NCI-H2029 treated with DMSO at 0.1 percent for 48 hours (cell line): ENCODE measurements around the gene PRELID2.
"Not testable (repeated sequence)": the region's sequence is repeated elsewhere in the genome, so short reads cannot be mapped to it uniquely, and the experiment has no call there.

Experiments used
- DNase-seq: peaks from one replicate; lab custom pipeline; 2025; lab: John Stamatoyannopoulos, UW

Gene PRELID2

DNA sequence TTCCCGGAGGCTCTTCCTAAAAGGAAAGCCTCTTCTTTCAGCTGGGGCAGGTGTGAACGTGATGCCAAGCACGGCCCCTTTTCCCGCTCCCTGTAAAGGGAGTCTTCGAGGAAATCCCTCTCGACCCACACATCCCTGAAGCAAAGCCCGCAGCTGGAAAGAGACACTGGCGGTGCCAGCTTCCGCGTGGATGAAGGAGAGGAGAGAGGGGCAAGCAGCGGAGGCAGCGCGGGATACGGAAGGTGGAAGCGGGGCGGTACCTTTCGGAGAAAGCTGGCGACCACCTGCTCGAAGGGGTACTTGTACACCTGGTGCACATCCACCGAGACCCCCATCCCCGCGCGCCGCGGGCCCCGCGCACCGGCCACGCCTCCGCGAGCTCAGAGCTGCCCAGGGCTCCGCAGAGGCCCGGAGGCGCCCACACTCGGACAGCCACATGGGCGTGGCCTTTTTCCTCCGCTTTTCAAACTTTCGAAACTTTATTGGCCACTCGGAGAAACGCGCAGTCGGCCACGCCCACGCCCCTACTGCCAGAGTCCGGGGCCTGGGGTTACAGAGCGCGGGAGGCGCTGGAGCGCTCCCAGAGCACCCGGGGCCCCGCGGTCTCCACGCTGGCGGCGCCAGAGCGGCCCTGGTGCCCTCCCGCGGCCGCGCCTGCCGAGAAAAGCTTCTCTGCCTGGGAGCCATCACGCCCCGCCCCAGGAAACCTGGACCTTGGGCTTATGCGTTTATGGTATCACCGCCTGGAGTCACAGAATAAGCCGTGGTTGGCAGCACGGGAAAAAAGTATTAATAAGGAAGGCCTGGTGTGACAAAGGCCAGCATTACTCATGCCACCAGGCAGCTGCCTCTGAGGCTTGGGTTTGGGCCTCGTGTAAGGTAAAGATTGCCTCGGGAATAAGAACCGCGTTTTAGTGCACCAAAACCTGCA lies at the start of gene PRELID2:
PRELID2 (minus strand) TSS at position 426 of the 931 bp plus-strand sequence; CDS start at position 335, 91 bp downstream.
- peak; percentile 29 for DNase-seq

DNA sequence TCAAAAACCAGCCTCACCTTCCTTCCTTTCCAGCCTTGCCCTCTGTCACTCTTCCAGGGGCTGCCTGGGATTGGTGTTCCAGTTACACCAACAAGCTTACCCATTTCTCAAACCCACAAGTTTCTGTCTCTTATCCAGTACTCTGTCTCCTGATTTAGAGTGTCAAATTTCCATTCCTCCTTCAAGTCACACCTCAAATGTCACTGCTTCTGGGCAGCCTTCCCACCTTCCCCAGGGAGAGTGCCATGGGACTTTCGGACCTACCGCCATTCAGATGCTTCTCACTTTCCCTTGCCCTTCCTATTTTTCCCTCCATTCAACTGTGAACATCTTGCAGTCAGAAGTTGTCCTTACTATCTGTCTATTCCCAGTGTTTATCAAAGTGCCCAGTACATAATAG lies 39.6 kb upstream of the PRELID2 start:
- DNase-seq = no peak

DNA sequence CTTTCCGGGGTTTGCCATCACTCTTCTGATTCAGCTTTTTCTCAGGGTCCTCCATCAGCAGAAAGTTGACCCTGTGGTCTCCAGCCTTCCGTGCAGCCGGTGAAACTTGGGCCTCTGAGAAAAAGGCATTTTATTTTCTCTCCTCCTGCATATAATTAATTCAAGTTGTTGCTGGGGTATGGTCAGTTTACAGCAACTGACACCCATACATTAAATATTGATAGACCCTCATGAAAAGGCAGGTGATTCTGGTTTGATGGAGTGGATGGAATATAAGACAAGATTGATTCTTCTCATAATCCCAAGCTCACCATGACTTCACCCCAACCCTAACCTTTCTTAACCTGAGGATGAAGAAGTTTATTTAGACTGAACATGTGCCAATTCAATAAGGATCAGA lies 37.8 kb upstream of the PRELID2 start, which contains the start of gene GRXCR2:
GRXCR2 (minus strand) TSS at position 101 of the 400 bp plus-strand sequence; CDS start at position 55, 46 bp downstream.
- DNase-seq = no peak

DNA sequence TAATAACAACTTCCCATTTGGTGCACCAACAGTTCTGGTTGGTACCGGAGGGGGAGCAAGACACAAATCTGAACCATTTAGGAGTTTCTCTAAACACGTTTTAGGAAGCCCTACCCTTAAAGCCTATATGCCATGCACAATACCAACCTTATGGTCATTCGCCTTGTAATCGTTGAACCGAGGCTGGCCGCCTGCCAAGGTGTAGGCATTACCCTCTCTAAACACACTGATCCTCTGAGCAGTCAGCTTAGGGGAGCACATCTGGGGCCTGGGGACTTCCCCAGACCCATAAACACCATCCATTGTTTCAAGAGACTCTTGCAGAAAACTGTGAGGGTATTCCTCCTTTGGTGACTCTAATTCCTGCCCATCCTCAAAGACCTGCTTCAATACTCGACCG lies 37.3 kb upstream of the PRELID2 start:
- no peak for DNase-seq

DNA sequence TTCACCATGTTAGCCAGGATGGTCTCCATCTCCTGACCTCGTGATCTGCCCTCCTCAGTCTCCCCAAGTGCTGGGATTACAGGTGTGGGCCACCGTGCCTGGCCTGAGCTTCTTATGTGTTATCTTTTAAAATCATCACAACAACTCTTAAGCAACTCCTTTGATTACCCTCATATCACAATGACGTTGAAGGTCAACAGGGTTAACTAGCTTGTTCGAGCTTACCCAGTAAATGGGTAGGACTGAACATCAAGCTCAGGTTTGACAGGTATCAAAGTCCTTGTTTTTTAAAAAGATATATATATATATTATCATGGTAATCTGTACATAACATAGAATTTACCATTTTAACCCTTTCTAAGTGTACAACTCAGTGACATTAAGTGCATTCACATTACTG lies 34.6 kb upstream of the PRELID2 start:
- DNase-seq = no peak

DNA sequence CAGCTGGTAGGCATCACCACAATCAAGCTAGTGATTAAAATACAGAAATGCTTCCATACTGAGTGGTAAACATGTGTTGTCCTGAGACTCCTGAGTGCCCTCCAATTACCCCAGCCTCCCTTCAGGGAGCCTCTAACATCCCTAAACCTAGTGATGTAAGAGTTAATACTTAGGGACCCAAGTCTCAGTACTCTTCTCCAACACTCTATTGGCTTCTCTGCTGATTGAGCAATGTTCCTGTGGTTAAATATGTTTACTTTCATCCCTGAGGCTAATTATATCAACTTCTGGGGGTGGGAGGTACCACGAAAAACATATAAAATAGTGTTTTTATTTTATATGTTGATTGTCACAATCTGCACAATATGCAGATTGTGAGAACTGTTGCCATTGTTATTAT lies 32.7 kb upstream of the PRELID2 start:
- DNase-seq = no peak

DNA sequence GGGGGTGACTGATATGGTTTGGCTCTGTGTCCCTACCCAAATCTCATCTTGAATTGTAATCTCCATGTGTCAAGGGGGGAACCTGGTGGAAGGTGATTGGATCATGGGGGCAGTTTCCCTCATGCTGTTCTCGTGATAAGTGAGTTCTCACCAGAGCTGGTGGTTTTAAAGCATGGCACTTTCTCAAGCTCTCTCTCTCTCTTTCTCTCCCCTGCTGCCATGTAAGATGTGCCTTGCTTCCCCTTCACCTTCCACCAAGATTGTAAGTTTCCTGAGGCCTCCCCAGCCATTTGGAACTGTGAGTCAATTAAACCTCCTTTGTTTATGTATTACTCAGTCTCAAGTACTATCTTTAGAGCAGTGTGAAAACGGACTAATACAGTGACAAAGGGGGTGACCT lies 29.3 kb upstream of the PRELID2 start:
- DNase-seq = not testable (repeated sequence)

DNA sequence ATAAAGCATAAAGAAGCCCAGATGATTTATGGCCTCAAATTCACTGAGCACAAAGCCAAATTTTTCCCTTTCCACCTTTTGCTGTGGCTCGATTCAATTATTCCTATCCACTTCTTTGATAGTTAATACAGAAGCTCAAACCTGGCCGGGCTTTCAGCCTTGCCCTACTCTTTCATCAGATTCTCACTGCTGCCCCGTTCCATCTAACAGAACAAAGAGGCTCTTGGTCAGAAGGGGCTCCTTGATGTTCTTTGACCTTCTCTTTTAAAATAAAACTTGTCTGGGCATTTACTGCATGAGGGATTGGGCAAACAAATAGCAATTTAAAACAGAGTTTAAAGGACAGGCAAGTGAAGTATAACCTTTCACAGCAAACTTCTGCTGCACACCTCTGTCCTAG lies 27.9 kb upstream of the PRELID2 start:
- no peak for DNase-seq

DNA sequence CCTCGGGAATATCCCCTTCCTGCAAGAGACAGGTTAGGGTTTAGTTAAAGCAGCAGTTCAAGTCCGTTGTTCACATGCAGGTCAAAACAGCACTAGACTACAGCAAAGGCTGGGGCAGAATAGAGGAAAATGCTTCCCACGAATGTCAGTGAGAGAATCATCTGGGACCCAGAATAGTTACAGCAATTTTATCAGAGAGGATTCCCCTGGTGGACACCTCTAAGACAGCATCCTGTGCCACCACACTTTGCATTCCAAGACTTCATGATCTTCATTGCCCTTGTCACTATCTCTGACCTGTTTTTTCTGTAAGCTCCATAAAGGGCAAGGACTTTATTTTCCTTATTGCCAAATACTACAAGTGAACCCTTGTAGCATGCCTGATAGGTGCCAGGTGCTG lies 24.8 kb upstream of the PRELID2 start:
- DNase-seq = no peak

DNA sequence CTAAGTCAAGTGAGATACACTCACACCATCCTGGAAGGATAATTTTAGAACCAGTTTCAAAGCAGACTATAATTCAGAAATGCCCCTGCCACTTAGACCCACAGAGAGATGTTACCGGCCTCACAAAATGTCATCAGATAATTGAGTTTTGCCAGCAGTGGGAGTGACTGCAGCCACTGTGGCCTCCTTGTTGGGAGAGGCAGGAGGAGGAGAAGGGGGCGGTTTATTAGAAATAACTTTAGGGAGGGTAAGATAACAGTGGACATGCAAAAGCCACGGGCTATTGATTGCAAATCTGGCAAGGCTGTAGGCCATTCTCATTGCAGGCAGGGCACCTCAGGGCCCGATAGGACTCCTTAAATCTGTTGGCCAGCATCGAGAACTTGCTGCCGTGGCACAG lies 24.3 kb upstream of the PRELID2 start:
- DNase-seq = no peak

DNA sequence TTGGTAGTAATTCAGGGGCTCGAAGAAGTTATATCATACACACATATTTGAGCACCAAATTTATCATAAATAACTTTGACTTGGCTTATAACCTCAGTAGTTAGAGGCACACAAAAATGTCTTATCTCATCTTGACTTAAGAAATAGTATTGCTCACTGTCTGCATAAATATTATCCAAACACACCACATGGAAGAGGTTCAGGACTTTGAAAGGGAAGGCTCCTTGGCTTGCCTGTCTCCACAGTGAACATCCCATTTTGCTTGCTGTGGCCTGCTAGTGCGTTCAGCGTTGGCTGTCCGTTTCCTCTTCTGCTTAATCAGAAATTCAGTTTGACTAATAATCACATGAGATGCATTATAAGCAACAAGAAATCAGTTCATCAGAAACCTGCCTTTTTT lies 23.8 kb upstream of the PRELID2 start:
- no peak for DNase-seq

DNA sequence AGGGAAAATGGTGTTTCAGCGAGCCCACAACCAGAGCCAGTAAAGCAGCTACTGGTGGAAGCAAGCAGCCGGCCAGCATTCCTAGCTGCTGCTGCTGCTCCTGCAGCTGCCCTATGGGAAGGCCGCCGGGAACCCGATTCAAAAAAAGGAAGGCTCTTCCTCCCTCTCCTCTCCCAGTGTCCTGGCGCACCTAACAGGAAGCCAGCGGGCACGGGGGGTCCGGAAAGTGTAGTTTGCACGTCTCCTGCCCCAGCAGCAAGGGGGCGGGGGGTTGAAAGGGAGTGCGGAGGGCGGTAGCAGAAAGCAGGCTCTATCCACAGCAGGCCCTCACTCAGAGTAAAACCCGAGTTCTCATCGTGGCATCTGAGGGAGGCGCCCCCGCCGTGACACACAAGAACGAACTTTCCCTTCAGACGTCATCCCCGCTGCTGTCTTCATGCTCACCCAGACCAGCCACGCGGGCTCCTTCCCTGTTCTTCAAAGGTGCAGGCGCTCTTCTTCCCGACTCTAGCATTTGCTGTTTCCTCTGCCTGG lies 21.2 kb upstream of the PRELID2 start:
- DNase-seq = no peak

DNA sequence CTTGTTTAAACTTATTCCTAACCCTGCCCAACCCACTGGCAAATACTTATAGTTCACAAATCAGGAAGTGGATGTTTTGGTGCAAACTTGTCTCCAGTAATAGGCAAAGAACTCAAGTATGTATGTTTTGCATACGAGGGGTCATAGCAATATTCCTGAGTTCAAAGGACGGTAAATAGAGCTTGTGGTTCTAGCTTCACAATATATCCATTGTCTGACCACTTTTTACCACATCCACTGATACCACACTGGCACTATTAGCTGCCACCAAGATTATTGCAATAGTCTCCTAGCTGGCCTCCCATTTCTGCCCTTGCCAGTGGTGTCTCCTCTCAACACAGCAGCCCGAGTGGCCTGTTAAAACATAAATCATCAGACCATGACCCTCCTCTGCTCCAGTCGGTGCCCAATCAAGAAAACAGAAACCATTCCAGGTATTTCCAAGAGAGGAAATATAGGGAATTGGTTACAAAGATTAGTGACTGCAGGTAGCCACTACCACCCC lies 20.7 kb upstream of the PRELID2 start:
- DNase-seq = no peak

DNA sequence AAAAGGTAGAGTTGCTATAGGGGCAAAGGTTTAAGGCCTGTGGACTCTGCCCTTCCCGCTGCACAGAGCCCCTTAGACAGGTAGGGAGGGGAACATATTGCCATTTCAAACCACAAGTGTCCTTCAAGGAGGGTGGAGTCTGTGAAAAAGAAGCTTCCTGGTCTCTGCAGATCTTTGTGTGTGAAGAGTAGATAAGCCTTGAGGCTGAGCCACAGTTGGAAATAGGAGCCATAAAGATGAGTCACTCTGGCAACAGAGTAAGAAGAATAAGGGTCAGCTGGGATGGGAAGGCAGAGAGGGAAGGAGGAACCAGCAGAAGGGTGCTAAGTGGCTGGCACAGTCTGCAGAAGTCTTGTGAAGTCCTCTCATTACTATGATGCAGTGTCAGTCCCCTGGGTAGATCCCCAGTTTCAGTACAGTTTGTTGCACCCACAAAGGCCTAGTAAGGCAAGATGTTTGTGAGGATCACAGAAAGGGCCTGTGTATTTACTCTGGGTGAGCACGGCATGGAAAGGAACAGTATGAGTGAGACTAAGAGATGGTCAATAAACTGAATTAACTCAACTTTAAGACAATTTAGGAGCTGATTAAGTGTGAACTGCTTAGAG lies 19.6 kb upstream of the PRELID2 start:
- peak; percentile 10 for DNase-seq

DNA sequence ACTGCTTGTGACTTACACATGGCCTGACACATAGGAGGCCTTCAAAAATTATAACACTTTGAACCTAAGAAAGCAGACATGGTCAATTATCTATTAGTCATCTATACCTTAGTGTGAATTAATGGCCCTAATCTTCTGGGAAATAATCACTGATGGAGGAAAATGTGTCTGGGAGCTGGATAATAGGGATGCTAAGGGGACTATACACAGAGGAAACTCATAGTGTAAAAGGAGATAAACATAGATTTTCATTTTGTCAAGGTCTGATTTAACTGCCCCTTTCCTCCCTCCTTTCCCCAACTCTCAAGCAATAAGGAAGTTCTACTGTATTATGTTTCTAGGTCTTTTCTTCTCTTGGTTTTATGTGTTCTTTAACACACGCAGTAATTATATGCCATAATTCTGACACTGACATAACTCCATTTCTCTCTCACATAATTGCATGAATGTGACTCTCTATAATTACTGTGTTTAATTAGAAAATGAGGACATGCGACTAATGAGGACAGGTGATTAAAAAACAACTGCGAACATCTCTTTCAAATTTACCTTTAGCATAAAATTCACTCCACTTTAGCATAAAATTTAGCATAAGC lies 18.7 kb upstream of the PRELID2 start:
- no peak for DNase-seq

DNA sequence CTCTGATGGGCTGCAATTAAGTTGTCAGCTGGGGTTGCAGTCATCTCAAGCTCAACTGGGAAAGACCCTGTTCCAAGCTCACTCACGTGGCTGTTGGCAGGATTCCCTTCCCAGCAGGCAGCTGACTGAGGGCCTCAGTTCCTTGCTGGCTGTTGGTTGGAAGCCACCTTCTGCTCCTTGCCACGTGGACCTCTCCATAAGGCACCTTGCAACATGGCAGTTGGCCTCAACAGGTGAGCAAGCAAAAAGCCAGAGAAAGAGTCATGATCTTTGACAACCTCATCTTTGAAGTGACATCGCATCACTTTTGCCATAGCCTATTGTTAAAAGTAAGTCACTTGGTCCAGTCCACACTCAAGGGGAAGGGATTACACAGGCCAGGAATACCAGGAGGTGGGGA lies 17.8 kb upstream of the PRELID2 start:
- no peak for DNase-seq

DNA sequence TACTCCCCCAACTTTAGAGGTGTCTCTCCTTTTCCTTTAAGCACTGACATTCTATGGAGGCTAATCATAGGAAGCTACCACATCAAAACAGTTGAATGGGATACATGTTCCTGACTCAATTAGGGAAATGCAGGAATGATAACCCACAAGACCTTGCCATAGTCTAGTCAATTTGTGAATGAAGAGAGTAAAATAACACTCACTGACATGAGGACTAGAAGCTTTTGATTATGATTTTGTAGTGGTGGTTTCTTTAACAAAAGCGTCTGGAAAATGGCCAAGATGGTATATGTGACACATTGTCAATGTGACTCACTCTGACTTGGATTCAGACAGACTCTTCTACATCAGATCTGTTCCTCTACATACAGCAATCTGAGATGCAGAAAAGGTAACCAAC lies 13.7 kb upstream of the PRELID2 start:
- DNase-seq = peak; percentile 14

DNA sequence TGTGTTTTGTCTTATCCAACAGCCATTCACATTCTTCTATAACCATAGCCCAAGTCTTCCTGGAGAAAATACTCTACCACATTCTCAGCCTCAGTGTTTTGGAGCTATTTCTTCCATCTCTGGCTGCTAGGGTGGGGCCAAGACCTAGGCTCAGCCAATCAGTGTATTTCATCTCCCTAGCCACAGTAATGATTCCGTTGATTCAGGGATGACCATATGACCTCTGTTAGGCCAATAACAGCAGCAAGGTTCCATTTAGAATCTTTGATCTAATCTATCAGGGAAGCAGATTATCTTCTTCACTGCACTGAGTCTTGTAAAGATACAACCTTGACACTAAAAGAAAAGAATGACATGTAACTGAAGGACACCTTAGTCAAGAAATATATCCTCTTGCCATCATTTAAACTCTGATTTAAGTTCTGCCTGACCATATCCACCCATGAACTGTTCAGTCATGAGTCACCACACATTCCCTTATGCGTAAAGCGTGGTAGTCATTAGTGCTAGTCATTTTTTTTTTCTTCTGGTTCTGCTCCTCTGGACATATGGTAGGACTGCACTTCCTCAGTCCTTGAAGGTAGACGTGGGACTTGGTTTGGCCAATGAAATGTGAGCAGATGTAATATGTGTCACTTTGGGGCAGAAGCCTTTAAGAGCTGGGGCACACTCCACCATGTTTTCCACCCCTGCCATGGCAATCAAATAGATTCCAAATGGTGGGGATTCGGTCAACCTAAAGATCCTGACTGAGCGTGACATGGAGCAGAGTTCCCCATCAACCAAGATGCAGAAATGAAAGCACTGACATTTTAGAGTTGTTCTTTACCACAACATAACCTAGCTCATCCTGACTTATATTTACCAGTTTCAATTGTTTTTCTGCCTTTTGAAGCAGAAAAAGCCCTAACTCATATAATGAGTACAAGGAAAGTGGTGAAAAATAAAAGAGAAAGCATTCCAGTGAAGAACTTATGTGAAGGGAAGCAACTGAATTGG lies 12.7 kb upstream of the PRELID2 start:
- DNase-seq = no peak

DNA sequence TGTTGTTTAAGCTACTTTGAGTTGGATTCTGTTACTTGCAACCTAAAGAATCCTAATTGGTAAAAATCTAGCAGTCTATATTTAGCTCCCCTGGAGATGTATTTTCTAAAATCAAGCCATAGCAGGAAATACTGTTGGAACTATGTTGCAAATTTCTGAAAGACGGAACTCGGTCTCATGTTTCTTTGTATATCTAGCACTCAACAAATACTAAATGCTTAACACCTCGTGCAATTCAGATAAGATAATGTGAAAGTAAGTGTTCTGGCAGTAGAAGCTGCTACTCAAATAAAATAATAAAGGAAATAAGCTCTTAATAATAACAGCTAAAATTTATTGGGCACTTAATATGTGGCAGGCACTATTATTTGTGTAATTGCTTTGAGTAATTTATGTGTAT lies 10.9 kb upstream of the PRELID2 start:
- no peak for DNase-seq

DNA sequence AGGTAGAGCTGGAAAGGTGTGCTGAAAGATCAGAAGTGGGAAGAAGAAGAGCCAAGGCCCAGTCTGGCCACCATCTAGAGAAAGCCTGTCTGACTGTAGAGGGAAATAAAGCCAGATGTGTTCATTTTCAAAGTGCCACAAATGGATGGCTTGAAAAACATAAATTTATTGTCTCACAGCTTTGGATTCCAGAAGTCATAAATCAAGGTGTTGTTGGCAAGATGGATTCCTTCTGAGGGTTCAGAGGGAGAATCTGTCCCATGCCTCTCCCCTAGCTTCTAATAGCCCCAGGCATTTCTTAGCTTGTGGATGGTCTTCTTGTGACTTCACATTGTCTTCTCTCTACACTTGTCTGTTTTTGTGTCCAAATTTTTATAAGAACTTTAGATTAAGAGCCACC lies 6.2 kb upstream of the PRELID2 start:
- no peak for DNase-seq

DNA sequence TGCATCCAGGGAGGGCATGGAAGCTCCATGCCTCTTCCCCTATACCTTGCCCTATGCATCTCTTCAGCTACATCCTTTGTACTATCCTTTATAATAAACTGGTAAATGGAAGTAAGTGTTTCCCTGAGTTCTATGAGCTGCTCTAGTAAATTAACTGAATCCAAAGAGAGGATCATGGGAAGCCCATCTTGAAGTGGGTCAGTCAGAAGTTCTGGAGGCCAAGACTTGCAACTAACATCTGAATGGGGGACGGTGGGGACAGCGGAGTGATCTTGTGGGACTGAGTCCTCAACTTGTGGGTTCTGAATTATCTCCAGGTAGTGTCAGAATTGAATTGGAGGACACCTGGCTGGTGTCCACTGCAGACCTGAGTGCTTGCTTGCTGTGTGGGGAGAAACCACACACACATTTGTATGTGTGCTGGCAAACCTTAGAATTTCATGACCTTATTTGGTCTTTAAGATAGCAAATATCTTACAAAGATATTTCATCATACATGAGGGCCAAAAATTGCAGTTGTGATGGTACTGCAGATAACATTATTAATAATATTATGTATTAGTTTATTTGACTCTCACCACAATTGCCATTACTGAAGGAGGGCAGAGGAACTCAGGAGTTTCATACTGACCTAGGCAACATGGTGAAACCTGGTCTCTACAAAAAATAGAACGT lies 5.5 kb upstream of the PRELID2 start:
- DNase-seq = no peak
